SU-DHL-6 (cell line): ENCODE measurements around the gene LCE6A.

Experiments used
- CTCF ChIP-seq: fragments of 200-600 bp; sonication (generic); IDR thresholded peaks from one replicate; pipeline ENCODE4 v1.5.1; 2017; ENCODE audit warnings: antibody characterized with exemption, mild to moderate bottlenecking, low read length, moderate library complexity; ENCODE audit not compliant: insufficient read depth, poor library complexity, severe bottlenecking
- EZH2phosphoT487 ChIP-seq: fragments of 200-600 bp; sonication (generic), shearing (Covaris generic); conservative IDR thresholded peaks from 2 replicates; pipeline ENCODE4 v1.6.1; 2018; ENCODE audit warnings: mild to moderate bottlenecking, antibody characterized with exemption, low read length, moderate library complexity, mixed read lengths

GRCh38 chr1:152823294-152823693, 19.4 kb upstream of the LCE6A start:
- no peak for TF ChIP-seq CTCF
- no peak for TF ChIP-seq EZH2phosphoT487
